ENCODE results near the gene RNASET2.

- TF ChIP-seq, protein P1, sequence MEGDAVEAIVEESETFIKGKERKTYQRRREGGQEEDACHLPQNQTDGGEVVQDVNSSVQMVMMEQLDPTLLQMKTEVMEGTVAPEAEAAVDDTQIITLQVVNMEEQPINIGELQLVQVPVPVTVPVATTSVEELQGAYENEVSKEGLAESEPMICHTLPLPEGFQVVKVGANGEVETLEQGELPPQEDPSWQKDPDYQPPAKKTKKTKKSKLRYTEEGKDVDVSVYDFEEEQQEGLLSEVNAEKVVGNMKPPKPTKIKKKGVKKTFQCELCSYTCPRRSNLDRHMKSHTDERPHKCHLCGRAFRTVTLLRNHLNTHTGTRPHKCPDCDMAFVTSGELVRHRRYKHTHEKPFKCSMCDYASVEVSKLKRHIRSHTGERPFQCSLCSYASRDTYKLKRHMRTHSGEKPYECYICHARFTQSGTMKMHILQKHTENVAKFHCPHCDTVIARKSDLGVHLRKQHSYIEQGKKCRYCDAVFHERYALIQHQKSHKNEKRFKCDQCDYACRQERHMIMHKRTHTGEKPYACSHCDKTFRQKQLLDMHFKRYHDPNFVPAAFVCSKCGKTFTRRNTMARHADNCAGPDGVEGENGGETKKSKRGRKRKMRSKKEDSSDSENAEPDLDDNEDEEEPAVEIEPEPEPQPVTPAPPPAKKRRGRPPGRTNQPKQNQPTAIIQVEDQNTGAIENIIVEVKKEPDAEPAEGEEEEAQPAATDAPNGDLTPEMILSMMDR (IDR thresholded peaks at IDR 0.05), result no peak
- TF ChIP-seq POLR2A (IDR thresholded peaks at IDR 0.05), result no peak
Measured at GRCh38 chr6:166942393-166943168, 13.8 kb downstream of the RNASET2 start.

All from adrenal gland (tissue), 5 donors.